Subcutaneous abdominal adipose tissue (tissue), 5 donors: ENCODE measurements around the gene FAM111B.
"Not testable (repeated sequence)": the region's sequence is repeated elsewhere in the genome, so short reads cannot be mapped to it uniquely, and the experiment has no call there.

ENCODE experiments used
- H3K27ac ChIP-seq: one replicate; pipeline ENCODE4 v1.7.0; 2013; ENCODE audit warnings: low read depth, mild to moderate bottlenecking, inconsistent platforms, low read length, moderate library complexity
- H3K27me3 ChIP-seq, 5 donors: one replicate each; pipeline ENCODE4 v1.7.0; 2013; ENCODE audit warnings: low read length in 5 of 5, inconsistent platforms in 1 of 5; ENCODE audit not compliant: control insufficient read depth in 5 of 5, insufficient read depth in 4 of 5
- H3K36me3 ChIP-seq, 5 donors: one replicate each; pipeline ENCODE4 v1.7.0; 2013; ENCODE audit warnings: low read length in 5 of 5; ENCODE audit not compliant: control insufficient read depth in 5 of 5, insufficient read depth in 5 of 5
- H3K4me1 ChIP-seq, 5 donors: one replicate each; pipeline ENCODE4 v1.7.0; 2013; ENCODE audit warnings: low read length in 5 of 5, mild to moderate bottlenecking in 3 of 5, moderate library complexity in 1 of 5; ENCODE audit not compliant: control insufficient read depth in 5 of 5, insufficient read depth in 5 of 5
- H3K4me3 ChIP-seq, 5 donors: one replicate each; pipeline ENCODE4 v1.7.0; 2013; ENCODE audit warnings: low read length in 5 of 5, low read depth in 1 of 5
- H3K9ac ChIP-seq, 5 donors: one replicate each; pipeline ENCODE4 v1.7.0; 2013; ENCODE audit warnings: low read length in 5 of 5, mild to moderate bottlenecking in 4 of 5, moderate library complexity in 3 of 5
- H3K9me3 ChIP-seq, 5 donors: one replicate each; pipeline ENCODE4 v1.7.0; 2013; ENCODE audit warnings: low read length in 5 of 5; ENCODE audit not compliant: control insufficient read depth in 5 of 5
- donor health status: healthy.
- donor health status: healthy.
- donor health status: healthy.
- donor health status: healthy.
- donor health status: healthy.

Gene FAM111B

DNA sequence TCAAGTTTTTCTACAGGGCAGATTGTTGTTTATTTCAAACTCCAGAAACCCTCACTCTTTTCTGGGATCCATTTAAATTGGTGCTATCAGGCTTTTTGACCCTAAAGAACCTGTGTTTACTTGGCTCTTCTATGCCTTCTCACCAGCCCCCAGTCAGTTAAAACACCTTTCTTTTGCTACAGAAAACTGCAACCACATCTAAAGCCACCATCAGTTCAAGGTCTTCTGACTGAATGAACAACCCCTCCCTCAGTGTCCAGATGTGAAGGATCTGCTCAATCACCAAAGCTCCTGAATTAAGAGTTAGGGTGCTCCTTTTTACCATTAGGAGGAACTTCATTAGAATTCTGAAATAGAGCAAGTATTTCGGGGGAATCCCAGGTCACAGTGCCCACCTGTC lies 28.0 kb upstream of the FAM111B start:
- Histone ChIP-seq H3K36me3 (no peaks in the 10 kb centered on the region), H3K9ac (no peak overlapping the region), H3K27ac (no peak overlapping the region), H3K27me3 (peaks cover 0 to 14% (median 6%) of the 10 kb centered on the region in 5 donors), H3K9me3 (no peaks in the 10 kb centered on the region), H3K4me3 (no peak overlapping the region), H3K4me1 (peaks cover 0 to 2% (median 0%) of the 10 kb centered on the region in 5 donors)

DNA sequence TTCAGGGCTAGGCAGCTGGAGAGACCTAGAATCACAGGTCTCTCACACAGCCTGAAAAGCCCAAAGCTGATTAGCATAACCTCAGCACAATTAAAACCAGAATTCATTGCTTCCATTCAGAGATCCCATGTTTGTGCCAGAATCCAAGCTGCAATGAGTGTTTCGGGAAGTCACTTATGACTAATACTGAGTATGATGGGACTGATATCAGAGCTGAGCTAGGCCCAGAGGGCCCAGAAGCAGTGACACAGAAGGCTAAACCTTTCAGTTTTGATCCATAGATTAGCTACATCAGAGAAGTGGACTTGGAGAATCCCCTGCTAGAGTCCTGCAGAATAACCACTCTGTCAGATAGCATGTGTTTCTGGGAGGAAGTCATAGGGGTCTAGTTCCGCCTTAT lies 26.6 kb upstream of the FAM111B start:
- H3K9ac ChIP-seq, H3K4me1 ChIP-seq, H3K36me3 ChIP-seq, H3K4me3 ChIP-seq, H3K9me3 ChIP-seq, H3K27ac ChIP-seq: not testable (repeated sequence)
- H3K27me3 ChIP-seq = peaks cover 0 to 14% (median 6%) of the 10 kb centered on the region in 5 donors

DNA sequence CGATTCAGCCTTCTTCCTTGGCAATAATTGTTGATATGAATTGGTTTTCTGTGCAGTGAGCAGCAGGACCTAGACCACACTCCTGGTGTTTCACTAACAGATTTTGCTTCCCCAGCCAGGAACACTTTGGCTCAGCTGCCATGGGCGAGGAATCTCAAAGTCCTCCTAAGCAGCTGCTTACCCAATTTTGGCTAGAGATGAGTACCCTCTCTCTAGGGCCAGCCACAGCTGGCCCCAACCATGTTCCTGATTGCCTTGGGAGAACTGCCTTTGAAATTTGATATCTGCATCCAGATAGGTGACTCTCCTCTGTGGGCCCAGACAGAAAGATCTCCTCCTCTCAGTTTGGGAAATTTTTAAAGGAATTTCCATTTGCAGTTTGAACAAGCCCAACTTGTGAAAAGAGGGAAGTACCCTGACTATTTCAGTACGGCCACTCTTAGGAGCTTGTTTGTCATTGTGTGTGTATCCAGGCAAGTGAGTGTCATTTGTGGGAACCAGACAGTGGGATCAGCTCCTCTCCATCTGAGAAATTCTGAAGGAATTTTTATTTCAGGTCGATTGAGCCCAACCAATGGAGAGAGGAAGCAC lies 25.5 kb upstream of the FAM111B start:
- not testable (repeated sequence) for H3K4me1 ChIP-seq, H3K9ac ChIP-seq, H3K9me3 ChIP-seq, H3K4me3 ChIP-seq, H3K27ac ChIP-seq, H3K36me3 ChIP-seq, H3K27me3 ChIP-seq

DNA sequence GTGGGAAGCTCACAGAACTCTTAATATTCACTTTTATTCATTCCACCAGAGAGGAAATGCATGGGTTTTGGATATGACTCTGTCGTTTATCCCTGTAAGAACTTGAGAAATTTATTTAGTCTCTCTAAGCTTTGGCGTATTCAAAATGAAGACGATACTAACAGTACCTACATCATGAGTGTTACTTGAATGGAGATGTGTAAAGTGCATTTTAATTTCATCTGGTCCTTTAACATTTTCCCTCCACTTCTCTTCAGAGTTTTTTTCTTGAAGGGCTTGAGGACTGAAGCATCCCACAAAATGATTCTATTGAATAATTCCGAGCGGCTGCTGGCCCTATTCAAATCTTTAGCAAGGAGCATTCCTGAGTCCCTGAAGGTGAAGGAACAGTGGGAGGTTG lies 21.0 kb upstream of the FAM111B start, which contains the start of gene GLYATL1B:
GLYATL1B (plus strand) TSS at position 301 of the 400 bp plus-strand sequence; CDS start at position 301, 0 bp downstream.
- H3K27me3 ChIP-seq, H3K9me3 ChIP-seq, H3K9ac ChIP-seq, H3K4me3 ChIP-seq, H3K4me1 ChIP-seq, H3K27ac ChIP-seq, H3K36me3 ChIP-seq: not testable (repeated sequence)

DNA sequence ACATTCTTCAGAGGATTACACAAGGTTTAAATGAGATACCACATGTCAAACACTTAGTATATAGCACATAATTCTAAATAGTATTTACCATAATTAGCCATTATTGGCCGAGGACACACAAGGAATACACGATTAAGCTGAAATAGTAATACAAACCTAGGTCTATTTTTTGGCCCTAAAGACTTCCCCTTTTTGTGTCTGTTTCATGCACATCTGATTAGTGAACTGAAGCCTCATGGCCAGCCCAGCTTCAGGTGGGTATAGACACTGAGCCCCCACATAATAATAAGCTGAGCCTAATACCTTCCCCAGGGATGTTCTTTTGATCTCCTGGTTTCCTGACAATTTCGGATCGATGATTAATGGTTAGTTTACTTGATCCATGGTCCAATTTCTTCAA lies 18.9 kb upstream of the FAM111B start:
- no peak overlapping the region for H3K27ac ChIP-seq
- no peak overlapping the region for H3K9ac ChIP-seq
- no peaks in the 10 kb centered on the region for H3K4me1 ChIP-seq
- no peaks in the 10 kb centered on the region for H3K36me3 ChIP-seq
- no peaks in the 10 kb centered on the region for H3K9me3 ChIP-seq
- no peaks in the 10 kb centered on the region for H3K27me3 ChIP-seq
- H3K4me3 ChIP-seq = no peak overlapping the region

DNA sequence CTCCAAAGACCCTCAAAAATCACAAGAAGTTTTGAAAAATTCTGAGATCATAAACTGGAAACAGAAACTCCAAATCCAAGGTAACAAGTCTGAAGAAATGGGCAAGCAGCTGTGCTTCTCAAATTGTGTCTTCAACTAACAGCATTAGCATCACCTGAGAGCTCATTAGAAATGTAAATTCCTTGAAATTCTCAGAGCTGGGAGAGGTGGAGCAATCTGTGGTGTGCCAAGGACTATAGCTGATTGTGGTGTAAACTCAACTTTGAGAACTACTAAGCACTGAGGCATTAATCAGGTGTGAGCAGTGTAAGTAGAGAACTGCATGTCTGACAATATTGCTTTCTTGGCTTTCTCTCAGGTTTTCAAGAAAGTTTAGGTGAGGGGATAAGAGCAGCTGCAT lies 13.5 kb upstream of the FAM111B start:
- H3K27ac ChIP-seq, H3K4me3 ChIP-seq, H3K9me3 ChIP-seq, H3K36me3 ChIP-seq, H3K9ac ChIP-seq, H3K27me3 ChIP-seq, H3K4me1 ChIP-seq: not testable (repeated sequence)

DNA sequence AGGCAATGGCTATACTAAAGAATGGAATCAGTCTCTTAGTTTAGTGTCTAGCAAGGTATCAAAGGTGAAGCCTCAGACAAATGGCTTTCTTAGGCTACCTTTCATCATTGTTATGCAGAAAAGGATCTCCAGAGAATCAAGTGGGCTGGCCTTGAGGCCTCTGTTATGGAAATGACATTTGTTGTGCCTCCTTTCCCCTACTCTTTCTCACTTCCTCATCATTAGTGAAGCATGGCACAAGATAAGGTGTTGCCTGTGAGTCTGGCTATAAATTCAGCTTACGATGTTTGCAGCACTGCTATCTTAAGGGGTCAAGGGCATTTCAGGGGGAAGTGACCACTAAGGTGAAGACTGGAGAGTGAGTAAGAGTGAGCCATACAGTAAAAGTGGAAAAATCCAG lies 11.8 kb upstream of the FAM111B start:
- not testable (repeated sequence) for H3K27ac ChIP-seq, H3K4me1 ChIP-seq, H3K36me3 ChIP-seq

DNA sequence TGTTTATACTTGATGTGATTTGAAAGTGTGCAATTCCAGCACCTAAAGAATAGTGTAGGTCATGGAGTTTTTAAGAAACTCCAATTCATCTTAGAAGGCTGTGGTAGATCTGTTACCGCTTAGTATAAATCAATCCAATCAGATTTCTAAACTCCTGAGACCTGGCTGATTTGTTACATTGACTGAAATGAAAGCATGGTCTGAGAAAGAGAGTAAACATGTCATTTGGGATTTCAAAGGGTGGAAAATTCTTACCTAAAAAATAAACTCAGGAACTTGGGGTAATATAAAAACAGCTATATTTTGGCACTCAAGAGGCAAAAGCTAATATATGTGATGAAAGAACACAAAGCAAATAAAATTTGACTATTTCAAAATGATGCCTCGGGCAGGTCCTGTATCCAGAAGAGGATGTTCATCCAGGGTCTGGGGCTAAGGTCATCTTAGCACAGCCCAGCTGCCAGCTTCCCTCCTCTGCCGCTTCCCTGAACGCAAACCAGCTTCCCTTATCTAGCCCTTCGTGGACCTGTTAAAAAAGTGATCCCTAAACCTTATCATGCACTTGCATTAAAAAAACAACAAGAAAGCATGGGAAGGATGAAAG lies 11.0 kb upstream of the FAM111B start:
- H3K27me3 ChIP-seq, H3K4me3 ChIP-seq, H3K9me3 ChIP-seq, H3K9ac ChIP-seq, H3K4me1 ChIP-seq, H3K27ac ChIP-seq, H3K36me3 ChIP-seq: not testable (repeated sequence)

More for the DNA sequence above, 11.8 kb upstream of the FAM111B start:
- H3K9me3 ChIP-seq, H3K27me3 ChIP-seq, H3K4me3 ChIP-seq, H3K9ac ChIP-seq: not testable (repeated sequence)

DNA sequence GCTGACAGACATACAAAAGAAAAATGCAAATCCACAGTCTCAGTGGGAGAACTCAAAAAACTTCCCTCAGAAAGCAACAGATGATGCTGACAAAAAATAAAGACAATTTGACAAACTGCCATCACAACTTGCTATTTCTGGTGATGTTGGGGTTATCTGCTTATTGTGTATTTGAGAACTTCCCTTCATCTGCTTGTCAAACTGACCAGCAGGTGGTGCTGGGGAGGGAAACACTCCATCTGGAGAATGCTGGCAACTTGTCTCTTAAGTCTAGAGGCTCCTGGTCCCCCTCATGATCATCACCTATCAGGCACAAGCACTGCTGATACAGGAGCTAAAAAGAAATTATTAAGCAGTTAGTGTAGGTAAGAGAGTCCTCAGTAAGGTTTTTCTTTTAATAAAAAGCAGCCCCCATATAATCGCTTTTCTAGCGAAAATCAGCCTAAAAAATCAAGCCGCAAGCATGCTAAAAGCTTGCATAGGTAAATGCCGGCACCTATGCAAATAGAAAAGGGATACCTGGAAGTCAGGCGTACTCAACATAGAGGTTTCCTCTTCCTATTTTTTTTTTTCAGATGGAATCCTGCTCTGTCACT lies 9.8 kb upstream of the FAM111B start:
- no peak overlapping the region for H3K4me3 ChIP-seq
- no peak overlapping the region for H3K27ac ChIP-seq
- H3K36me3 ChIP-seq = no peaks in the 10 kb centered on the region
- no peak overlapping the region for H3K9ac ChIP-seq
- peaks cover 0 to 7% (median 6%) of the 10 kb centered on the region in 5 donors for H3K4me1 ChIP-seq
- H3K9me3 ChIP-seq = no peaks in the 10 kb centered on the region
- H3K27me3 ChIP-seq = peaks cover 0 to 6% (median 0%) of the 10 kb centered on the region in 5 donors

DNA sequence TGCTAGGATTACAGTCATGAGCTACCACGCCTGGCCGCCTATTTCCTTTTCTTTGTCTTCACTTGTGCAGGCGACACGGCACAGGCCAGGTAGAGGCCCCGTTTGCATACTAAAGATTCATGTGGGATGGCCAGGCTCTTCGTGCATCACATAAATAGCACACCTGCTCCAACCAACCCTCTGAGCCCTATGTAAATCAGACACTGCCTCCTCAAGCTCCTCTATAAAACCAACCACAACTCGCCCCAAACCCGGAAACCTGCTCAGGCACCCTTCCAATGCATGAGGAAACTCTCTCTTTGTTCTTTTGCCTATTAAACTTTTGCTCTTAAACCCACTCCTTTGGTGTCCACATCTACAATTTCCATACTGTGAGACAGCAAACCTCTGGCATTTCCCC lies 9.1 kb upstream of the FAM111B start:
- not testable (repeated sequence) for H3K4me1 ChIP-seq, H3K9me3 ChIP-seq, H3K4me3 ChIP-seq, H3K27ac ChIP-seq, H3K9ac ChIP-seq, H3K36me3 ChIP-seq
- H3K27me3 ChIP-seq = peaks cover 0 to 11% (median 0%) of the 10 kb centered on the region in 5 donors
